ENCODE measurements around the gene PTPRN.

DNA sequence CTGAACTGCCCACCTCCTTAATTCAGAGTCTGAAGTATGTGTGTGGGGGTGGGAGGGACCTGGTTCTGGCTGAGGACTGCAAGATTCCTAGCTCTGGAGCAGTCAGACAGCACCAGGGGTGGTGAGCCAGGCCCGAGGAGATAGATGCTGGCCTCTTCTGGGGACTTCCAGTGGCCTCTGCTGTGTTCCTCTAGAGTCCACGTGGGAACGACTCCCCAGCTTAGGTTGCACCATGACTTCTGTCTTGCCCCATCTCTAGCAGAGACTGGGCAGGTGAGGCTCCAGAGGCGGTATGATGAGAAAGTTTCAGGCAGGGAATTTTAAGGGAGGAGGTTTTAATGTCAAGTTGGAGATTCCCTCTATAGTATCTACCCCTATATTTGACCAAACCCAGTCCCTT, 45.4 kb upstream of the PTPRN start:
- TF ChIP-seq FOXK2 (IDR thresholded peaks at IDR 0.05) = no peak
- no peak for TF ChIP-seq ARNT (IDR thresholded peaks at IDR 0.05)
- TF ChIP-seq SUZ12 (IDR thresholded peaks at IDR 0.05) = no peak
- no peak for TF ChIP-seq HDGF (IDR thresholded peaks at IDR 0.05; ENCODE audit: borderline replicate concordance)
- TF ChIP-seq ELF4 (IDR thresholded peaks at IDR 0.05) = no peak
- no peak for TF ChIP-seq L3MBTL2 (conservative IDR thresholded peaks at IDR 0.05)
- TF ChIP-seq ZNF384 (IDR thresholded peaks at IDR 0.05) = no peak
- no peak for TF ChIP-seq FOXA1 (IDR thresholded peaks at IDR 0.05)
- TF ChIP-seq, protein P1, sequence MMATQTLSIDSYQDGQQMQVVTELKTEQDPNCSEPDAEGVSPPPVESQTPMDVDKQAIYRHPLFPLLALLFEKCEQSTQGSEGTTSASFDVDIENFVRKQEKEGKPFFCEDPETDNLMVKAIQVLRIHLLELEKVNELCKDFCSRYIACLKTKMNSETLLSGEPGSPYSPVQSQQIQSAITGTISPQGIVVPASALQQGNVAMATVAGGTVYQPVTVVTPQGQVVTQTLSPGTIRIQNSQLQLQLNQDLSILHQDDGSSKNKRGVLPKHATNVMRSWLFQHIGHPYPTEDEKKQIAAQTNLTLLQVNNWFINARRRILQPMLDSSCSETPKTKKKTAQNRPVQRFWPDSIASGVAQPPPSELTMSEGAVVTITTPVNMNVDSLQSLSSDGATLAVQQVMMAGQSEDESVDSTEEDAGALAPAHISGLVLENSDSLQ (IDR thresholded peaks at IDR 0.05) = no peak
- no peak for TF ChIP-seq SP1 (IDR thresholded peaks at IDR 0.05)
- no peak for TF ChIP-seq FOXM1 (IDR thresholded peaks at IDR 0.05; ENCODE audit: borderline replicate concordance)
- TF ChIP-seq LEF1 (IDR thresholded peaks at IDR 0.05; ENCODE audit: borderline replicate concordance) = no peak

All from HEK293T (cell line).